ENCODE measurements around the gene FBXO5. TPM values are rescaled to one million over a fixed set of nuclear protein-coding genes. Genes with fewer than 3 reads are reported as not detected.
"Not testable (repeated sequence)": the region's sequence is repeated elsewhere in the genome, so short reads cannot be mapped to it uniquely, and the experiment has no call there.

FBXO5 gene
- polyA plus RNA-seq, 1 donor (not counting 4 experiments of a cell fraction or from before 2014, with no cell fraction given): 9.0 TPM

DNA sequence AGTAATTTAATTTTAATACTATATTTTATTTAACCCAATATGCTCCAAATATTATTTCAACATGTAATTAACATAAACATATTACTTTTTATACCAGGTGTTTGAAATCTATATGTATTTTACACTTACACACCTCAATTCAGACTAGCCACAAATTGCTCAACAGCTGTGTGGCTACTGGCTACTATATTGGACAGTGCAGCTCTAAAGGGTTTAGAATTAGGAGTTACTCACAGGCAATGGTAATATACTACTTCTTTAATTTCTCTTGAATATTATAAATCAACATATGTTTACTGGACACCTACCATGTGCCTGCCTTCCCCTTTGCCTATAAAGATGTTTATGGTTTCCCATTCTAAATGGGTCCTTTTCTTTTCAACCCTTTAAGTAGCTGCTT lies 17.4 kb upstream of the FBXO5 start:
- no peak overlapping the region for H2AFZ ChIP-seq (ENCODE audit: control insufficient read depth, low read length)
- H3K4me3 ChIP-seq (ENCODE audit: control insufficient read depth in 2 of 3, extremely low read depth in 1 of 3, insufficient read depth in 2 of 3, low read depth in 1 of 3, low read length in 3 of 3): no peak overlapping the region
- H4K20me1 ChIP-seq (ENCODE audit: control insufficient read depth, extremely low read depth, insufficient read depth, low read length): peaks cover 3% of the 10 kb centered on the region
- no peak overlapping the region for H3K27ac ChIP-seq (ENCODE audit: control insufficient read depth, insufficient read depth, low read length)
- no peaks in the 10 kb centered on the region for H3K9me3 ChIP-seq (ENCODE audit: control insufficient read depth, low read depth, low read length)
- H3K36me3 ChIP-seq (ENCODE audit: control insufficient read depth in 2 of 2, extremely low read depth in 1 of 2, insufficient read depth in 2 of 2, low read length in 2 of 2): peaks cover 0 to 15% of the 10 kb centered on the region in 2 experiments
- no peaks in the 10 kb centered on the region for H3K9me1 ChIP-seq (ENCODE audit: control insufficient read depth, extremely low read depth, insufficient read depth, low read length)
- H3K79me2 ChIP-seq (ENCODE audit: control insufficient read depth, insufficient read depth, low read length): peaks cover 69% of the 10 kb centered on the region
- H3K9ac ChIP-seq (ENCODE audit: control insufficient read depth, extremely low read depth, insufficient read depth, low read length): no peak overlapping the region
- no peak for FAIRE-seq
- no peaks in the 10 kb centered on the region for H3K27me3 ChIP-seq (ENCODE audit: control insufficient read depth, extremely low read depth, insufficient read depth, low read length)
- dilution Hi-C loops (cut with MboI; ENCODE audit: extremely low pct_ligation_motif_present, low sequenced_read_pairs): no loop called here
- H3K4me1 ChIP-seq (ENCODE audit: control insufficient read depth, extremely low read depth, insufficient read depth, low read length): peaks cover 15% of the 10 kb centered on the region
- TF ChIP-seq EZH2 (IDR thresholded peaks at IDR 0.05; ENCODE audit: low read length): no peak
- TF ChIP-seq, protein P1, sequence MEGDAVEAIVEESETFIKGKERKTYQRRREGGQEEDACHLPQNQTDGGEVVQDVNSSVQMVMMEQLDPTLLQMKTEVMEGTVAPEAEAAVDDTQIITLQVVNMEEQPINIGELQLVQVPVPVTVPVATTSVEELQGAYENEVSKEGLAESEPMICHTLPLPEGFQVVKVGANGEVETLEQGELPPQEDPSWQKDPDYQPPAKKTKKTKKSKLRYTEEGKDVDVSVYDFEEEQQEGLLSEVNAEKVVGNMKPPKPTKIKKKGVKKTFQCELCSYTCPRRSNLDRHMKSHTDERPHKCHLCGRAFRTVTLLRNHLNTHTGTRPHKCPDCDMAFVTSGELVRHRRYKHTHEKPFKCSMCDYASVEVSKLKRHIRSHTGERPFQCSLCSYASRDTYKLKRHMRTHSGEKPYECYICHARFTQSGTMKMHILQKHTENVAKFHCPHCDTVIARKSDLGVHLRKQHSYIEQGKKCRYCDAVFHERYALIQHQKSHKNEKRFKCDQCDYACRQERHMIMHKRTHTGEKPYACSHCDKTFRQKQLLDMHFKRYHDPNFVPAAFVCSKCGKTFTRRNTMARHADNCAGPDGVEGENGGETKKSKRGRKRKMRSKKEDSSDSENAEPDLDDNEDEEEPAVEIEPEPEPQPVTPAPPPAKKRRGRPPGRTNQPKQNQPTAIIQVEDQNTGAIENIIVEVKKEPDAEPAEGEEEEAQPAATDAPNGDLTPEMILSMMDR (optimal IDR thresholded peaks at IDR 0.05 in 1 of 3, IDR thresholded peaks at IDR 0.05 in 1 of 3, conservative IDR thresholded peaks at IDR 0.05 in 1 of 3; ENCODE audit: extremely low read depth in 1 of 3, insufficient read depth in 2 of 3, low read length in 3 of 3): no peak
- H3K4me2 ChIP-seq (ENCODE audit: control insufficient read depth, extremely low read depth, insufficient read depth, low read depth, low read length): no peak overlapping the region
- no peak for DNase-seq (ENCODE audit: low read depth, low spot score)

- dilution Hi-C loops (cut with MboI; ENCODE audit: extremely low pct_ligation_motif_present, low sequenced_read_pairs): not testable (repeated sequence)
These were observed 16.7 kb upstream of the FBXO5 start for GRCh38 chr6:152999538-152999937.

DNA sequence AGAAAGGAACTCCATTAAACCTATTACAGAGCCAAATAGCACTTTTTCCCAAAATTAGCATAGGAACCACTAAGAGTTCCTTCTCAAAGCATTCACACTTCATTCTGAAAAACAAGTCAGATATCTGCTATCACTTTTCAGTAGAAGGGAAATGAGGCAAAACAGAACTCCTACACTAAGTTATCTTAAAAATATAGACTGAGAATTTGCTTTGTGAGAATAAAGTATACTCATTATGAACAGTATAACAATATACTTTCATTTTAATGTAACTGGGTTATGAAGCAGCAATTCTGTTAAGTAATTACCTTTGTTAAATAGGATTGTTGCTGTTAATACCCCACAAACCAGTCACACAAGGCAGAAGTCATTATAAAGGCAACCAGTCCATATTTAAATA lies 11.0 kb upstream of the FBXO5 start:
- dilution Hi-C loops (cut with MboI; ENCODE audit: extremely low pct_ligation_motif_present, low sequenced_read_pairs): no loop called here
- peaks cover 46% of the 10 kb centered on the region for H3K79me2 ChIP-seq (ENCODE audit: control insufficient read depth, insufficient read depth, low read length)
- H2AFZ ChIP-seq (ENCODE audit: control insufficient read depth, low read length): no peak overlapping the region
- peaks cover 0 to 22% of the 10 kb centered on the region in 2 experiments for H3K36me3 ChIP-seq (ENCODE audit: control insufficient read depth in 2 of 2, extremely low read depth in 1 of 2, insufficient read depth in 2 of 2, low read length in 2 of 2)
- no peak for TF ChIP-seq EZH2 (IDR thresholded peaks at IDR 0.05; ENCODE audit: low read length)
- TF ChIP-seq, protein P1 (optimal IDR thresholded peaks at IDR 0.05 in 1 of 3, IDR thresholded peaks at IDR 0.05 in 1 of 3, conservative IDR thresholded peaks at IDR 0.05 in 1 of 3; ENCODE audit: extremely low read depth in 1 of 3, insufficient read depth in 2 of 3, low read length in 3 of 3): no peak
- H3K4me2 ChIP-seq (ENCODE audit: control insufficient read depth, extremely low read depth, insufficient read depth, low read depth, low read length): no peak overlapping the region
- H3K9ac ChIP-seq (ENCODE audit: control insufficient read depth, extremely low read depth, insufficient read depth, low read length): no peak overlapping the region
- DNase-seq (ENCODE audit: low read depth, low spot score) (no peak), FAIRE-seq (no peak)
- H3K9me1 ChIP-seq (ENCODE audit: control insufficient read depth, extremely low read depth, insufficient read depth, low read length): no peaks in the 10 kb centered on the region
- no peak overlapping the region for H3K4me3 ChIP-seq (ENCODE audit: control insufficient read depth in 2 of 3, extremely low read depth in 1 of 3, insufficient read depth in 2 of 3, low read depth in 1 of 3, low read length in 3 of 3)
- no peaks in the 10 kb centered on the region for H3K27me3 ChIP-seq (ENCODE audit: control insufficient read depth, extremely low read depth, insufficient read depth, low read length)
- H3K27ac ChIP-seq (ENCODE audit: control insufficient read depth, insufficient read depth, low read length): no peak overlapping the region
- no peaks in the 10 kb centered on the region for H3K9me3 ChIP-seq (ENCODE audit: control insufficient read depth, low read depth, low read length)
- H4K20me1 ChIP-seq (ENCODE audit: control insufficient read depth, extremely low read depth, insufficient read depth, low read length): no peaks in the 10 kb centered on the region
- no peaks in the 10 kb centered on the region for H3K4me1 ChIP-seq (ENCODE audit: control insufficient read depth, extremely low read depth, insufficient read depth, low read length)

More at GRCh38 chr6:152999538-152999937, 16.7 kb upstream of the FBXO5 start:
- not testable (repeated sequence) for H3K9me3 ChIP-seq (ENCODE audit: control insufficient read depth, low read depth, low read length); H3K4me3 ChIP-seq (ENCODE audit: control insufficient read depth in 2 of 3, extremely low read depth in 1 of 3, insufficient read depth in 2 of 3, low read depth in 1 of 3, low read length in 3 of 3); DNase-seq (ENCODE audit: low read depth, low spot score); H3K4me2 ChIP-seq (ENCODE audit: control insufficient read depth, extremely low read depth, insufficient read depth, low read depth, low read length); H2AFZ ChIP-seq (ENCODE audit: control insufficient read depth, low read length); H3K9me1 ChIP-seq (ENCODE audit: control insufficient read depth, extremely low read depth, insufficient read depth, low read length); H3K9ac ChIP-seq (ENCODE audit: control insufficient read depth, extremely low read depth, insufficient read depth, low read length); H4K20me1 ChIP-seq (ENCODE audit: control insufficient read depth, extremely low read depth, insufficient read depth, low read length); H3K27me3 ChIP-seq (ENCODE audit: control insufficient read depth, extremely low read depth, insufficient read depth, low read length); H3K27ac ChIP-seq (ENCODE audit: control insufficient read depth, insufficient read depth, low read length); FAIRE-seq
- Histone ChIP-seq H3K36me3 (ENCODE audit: control insufficient read depth in 2 of 2, extremely low read depth in 1 of 2, insufficient read depth in 2 of 2, low read length in 2 of 2) (peaks cover 0 to 20% of the 10 kb centered on the region in 2 experiments), H3K4me1 (ENCODE audit: control insufficient read depth, extremely low read depth, insufficient read depth, low read length) (peaks cover 15% of the 10 kb centered on the region), H3K79me2 (ENCODE audit: control insufficient read depth, insufficient read depth, low read length) (peaks cover 69% of the 10 kb centered on the region)
